Measurements from ENCODE around the gene KDM3A.

The KDM3A gene

DNA sequence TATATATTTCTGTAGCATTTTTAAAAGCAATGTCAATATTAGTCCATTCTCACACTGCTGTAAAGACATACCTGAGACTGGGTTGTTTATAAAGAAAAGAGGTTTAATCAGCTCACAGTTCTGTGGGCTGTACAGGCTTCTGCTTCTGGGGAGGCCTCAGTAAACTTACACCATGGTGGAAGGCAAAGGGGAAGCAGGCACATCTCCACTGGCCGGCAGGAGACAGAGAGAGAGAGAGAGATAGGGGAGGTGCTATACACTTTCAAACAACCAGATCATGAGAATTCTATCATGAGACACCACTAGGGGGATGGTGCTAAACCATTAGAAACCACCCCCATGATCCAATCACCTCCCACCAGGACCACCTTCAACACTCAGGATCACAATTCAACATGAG, 79.0 kb downstream of the KDM3A start:
- no peak for DNase-seq

GRCh38 chr2:86521922-86522321, 80.8 kb downstream of the KDM3A start:
- no peak for DNase-seq

DNA sequence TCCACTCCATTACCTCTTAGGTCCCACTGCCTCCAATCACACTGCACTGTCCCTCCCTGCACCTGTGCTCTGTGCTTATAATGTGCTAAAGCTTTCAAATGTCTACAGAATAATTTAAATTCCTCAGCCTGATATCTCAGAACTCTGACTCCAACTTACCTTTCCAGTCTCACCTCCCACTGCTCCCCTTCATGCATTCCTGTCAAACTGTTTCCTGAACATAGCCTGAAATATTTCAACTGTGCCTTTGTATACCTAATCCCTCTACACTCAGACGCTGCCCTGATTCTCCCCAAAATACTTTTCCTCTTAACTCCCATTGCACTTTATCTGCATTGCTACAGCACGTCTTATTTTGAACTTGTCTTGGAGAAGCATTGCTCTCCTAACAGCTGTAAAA, 81.5 kb downstream of the KDM3A start:
- no peak for DNase-seq

DNA sequence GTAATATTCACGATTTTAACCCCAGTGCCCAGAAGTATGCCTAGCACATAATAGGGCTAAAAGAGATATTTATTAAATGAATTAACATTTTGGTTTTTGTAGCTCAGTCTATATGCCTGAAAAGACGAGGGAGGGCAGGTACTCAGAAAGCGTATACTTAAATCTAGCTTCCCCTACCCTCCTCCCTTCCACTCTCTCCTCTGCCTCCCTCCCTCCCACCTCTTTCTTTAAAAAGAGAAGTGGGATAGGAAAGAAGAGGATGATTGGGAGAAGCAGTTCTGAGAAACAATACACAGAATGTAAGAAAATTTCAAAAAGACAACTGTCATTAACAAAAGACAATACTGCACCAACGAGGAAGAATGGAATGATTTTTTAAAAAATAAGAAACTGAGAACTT, 82.3 kb downstream of the KDM3A start:
- no peak for DNase-seq

GRCh38 chr2:86525421-86526340, 84.5 kb downstream of the KDM3A start:
- DNase-seq, result no peak

- DNase-seq, result no peak
These were observed 92.4 kb downstream of the KDM3A start for GRCh38 chr2:86533589-86533988.

- DNase-seq, result no peak
These were observed 100.2 kb downstream of the KDM3A start for GRCh38 chr2:86541334-86541733.
